ENCODE results near the gene ISY1.

Gene ISY1

DNA sequence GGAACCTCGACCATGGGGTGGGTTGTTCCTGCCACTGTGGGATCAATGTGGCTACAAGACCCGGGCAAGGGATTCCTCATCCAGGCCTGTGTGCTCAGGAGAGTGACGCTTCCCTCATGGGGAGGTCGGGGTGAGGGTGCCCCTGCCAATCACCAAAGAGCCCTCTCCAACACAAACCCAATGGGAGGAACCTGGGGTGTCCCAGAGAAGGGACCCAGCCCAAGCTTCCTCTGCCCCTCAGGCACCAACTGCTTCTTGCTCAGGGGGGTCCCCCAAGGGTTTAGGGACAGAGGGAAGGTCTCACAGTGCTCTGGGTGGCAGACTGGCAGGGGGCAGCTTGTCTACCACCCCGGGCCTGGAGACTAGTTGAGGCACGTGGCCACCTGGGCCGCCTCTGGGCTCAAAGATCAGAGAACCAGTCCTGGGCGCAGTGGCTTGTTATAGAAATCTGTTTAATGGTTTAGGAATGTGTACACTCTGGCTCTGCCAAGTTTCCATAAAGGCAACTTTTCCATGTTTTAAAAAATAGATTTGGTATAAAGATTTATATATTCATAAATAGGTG, 73.6 kb downstream of the ISY1 start:
- DNase-seq (ENCODE audit: low spot score), result peak; percentile 68

DNA sequence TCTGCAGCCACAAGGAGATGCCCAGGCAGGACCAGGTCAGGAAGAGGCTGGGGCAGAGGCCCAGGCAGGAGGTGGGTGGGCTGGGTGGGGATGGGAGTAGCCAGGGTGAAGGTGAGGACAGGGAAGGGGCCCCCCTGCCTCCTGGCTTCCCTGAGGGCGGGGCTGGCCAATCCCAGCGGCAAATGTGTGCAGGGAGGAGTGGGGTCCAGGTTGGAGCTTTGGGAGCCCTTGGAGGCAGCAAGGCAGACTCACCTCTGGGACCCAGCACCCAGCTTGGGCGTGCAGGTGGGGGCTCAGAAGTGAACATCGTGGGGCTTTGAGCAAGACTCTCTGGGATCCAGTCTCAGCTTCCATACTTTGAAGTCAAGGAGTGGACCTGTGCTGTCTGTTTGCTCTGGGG, 75.0 kb downstream of the ISY1 start:
- no peak for DNase-seq (ENCODE audit: low spot score)

DNA sequence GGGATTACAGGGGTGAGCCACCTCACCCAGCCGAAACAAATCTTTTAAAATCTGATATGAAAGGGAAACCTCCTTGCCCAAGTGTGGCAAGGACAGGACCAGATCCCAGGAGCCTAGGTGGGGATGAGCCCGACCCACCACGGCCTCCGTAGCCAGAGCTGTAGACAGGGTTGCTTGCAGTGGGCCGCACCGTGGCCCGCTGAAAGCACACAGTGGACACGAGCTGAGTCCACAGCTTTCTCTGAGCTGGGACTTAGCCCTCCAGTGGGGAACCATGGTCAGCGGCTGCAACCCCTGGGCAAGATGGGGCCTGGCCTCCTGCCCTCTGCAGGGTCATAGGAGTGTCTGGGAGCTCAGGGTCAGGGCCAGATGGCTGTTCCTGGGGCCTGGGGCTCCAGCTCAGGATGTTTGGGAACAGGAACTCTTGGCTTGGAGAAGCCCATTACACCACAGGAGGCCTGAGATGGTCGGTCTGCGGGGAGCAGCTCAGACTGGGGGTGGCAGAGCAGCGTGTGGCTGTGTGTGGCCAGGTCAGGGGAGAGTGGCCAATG, 75.6 kb downstream of the ISY1 start:
- DNase-seq (ENCODE audit: low spot score), result no peak

DNA sequence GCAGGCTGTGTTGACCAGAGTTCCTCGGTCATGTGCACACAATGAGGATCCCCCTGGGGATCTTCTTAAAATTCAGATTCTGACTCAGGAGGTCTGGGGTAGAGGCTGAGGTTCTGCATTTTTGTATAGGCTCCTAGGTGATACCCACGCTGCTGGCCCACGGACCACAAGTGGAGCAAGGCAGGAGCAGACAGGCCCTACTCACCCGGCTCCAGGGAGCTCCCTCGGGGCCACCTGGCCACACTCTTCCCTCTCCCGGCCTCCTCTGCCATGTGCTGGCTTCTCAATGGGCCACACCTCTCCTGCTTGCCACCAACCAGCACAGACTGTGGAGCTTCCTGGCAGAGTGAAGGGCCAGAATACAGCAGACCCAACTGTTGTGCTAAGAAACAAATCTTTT, 76.4 kb downstream of the ISY1 start:
- no peak for DNase-seq (ENCODE audit: low spot score)

DNA sequence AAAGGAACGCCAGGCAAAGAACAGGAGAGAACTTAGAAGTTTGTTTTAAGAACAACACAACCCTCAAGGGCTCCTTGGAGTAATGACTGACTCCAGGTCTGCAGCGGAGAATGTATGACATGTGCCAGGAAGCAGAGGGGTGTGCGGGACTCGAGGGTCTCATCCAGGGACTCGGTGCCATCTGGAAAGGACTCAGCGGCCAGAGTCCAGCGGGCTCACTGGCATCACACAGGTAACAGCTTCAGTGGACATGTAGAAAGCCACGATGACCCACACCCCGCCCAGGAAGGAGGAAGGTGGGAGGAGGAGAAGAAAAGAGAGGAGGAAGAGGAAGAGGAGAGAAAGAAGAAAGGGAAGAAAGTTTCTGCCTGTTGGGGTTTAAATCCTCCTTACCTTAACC, 78.8 kb downstream of the ISY1 start:
- DNase-seq (ENCODE audit: low spot score), result no peak

DNA sequence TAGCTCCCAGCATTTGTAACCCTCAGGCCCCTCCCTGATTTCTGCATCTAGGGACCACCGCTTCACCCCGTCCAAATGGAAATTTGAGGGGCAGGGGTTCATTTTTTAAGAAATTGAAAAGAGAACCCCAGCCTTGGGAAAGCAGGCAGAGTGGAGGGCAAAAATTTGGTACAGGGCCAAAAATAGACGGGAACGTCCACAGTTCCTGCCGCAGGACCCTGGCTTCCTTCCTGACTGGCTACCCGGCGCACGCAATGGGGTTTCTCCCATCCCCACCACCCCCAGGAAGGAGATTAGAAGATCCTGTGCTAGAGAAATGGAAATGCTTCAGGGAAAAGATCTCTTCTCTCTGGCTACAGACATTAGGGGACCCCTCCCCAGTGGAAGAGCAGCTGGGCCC, 79.4 kb downstream of the ISY1 start:
- DNase-seq (ENCODE audit: low spot score), result no peak

DNA sequence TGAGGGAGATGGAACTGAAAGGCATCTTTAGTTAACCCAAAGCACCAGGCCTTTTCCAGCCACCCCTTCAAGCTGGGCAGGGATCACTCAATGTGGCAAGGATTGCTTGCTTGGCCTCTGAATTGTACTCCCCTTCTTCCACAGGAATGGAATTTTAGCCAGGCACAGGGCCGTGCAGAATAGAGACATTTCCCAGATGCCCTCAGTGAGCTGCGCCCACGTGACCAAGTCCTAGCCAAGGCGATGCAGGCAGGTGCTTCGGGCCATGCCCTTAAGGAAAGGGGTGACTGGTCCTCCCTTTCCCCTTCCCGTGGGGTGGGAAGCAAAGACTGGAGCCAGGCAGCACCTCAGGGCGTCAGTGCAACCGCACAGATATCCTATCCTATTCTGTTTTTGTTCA, 82.4 kb downstream of the ISY1 start:
- no peak for DNase-seq (ENCODE audit: low spot score)

Measured in AG20443 (cell line).